ENCODE measurements around the gene COMMD1. TPM values are rescaled to one million over a fixed set of nuclear protein-coding genes. Genes with fewer than 3 reads are reported as not detected.

COMMD1 gene
- total and polyA plus RNA-seq, 2 experiments from 2014 or later, result 54.9 to 83.7 TPM

DNA sequence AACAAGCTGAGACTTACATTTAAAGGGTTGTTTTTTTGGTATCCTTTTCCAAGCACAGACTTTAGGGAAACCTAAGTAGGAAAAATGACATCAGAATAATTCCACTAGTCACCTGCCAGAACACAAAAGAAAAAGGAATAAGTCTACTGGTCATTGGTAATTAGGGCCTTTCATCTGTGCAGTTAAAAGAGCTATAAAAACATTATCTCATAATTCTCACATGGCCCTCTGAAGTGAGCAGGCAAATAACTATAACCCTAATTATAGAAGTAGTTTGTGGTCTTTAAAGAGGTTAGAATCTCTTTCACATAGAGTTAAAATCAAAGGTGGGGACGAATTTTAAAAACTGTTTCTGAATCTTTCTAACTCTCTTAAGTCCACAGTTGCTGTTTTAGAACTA lies 179.3 kb downstream of the COMMD1 start:
- Histone ChIP-seq H3K9me2 (ENCODE audit: insufficient read depth) (no peaks in the 10 kb centered on the region), H3K79me2 (replicated peaks; ENCODE audit: insufficient read depth) (no peaks in the 10 kb centered on the region), H4K20me1 (replicated peaks; ENCODE audit: insufficient read depth) (no peaks in the 10 kb centered on the region), H3K27ac (ENCODE audit: low read depth) (no peak overlapping the region), H3K27me3 (ENCODE audit: insufficient read depth) (no peaks in the 10 kb centered on the region), H3K36me3 (ENCODE audit: insufficient read depth) (no peaks in the 10 kb centered on the region), H3K4me2 (no peak overlapping the region), H3K4me1 (ENCODE audit: insufficient read depth) (peaks cover 25% of the 10 kb centered on the region), H2AFZ (no peak overlapping the region), H3F3A (replicated peaks; ENCODE audit: low read depth) (no peaks in the 10 kb centered on the region), H3K4me3 (no peak overlapping the region)
- no peak for DNase-seq (ENCODE audit: low spot score)
- Mint-ChIP-seq H3K4me1 (peaks cover 28% of the 10 kb centered on the region), H3K36me3 (ENCODE audit: low read depth) (no peaks in the 10 kb centered on the region), H3K27me3 (ENCODE audit: insufficient read depth, low read depth, poor library complexity) (peaks cover 2% of the 10 kb centered on the region), H3K9me3 (no peaks in the 10 kb centered on the region), H3K27ac (no peak overlapping the region), H3K4me3 (no peak overlapping the region)
- no peak for ATAC-seq
- TF ChIP-seq, protein P1, sequence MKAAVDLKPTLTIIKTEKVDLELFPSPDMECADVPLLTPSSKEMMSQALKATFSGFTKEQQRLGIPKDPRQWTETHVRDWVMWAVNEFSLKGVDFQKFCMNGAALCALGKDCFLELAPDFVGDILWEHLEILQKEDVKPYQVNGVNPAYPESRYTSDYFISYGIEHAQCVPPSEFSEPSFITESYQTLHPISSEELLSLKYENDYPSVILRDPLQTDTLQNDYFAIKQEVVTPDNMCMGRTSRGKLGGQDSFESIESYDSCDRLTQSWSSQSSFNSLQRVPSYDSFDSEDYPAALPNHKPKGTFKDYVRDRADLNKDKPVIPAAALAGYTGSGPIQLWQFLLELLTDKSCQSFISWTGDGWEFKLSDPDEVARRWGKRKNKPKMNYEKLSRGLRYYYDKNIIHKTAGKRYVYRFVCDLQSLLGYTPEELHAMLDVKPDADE (IDR thresholded peaks at IDR 0.05), result no peak
- TF ChIP-seq, protein P2, sequence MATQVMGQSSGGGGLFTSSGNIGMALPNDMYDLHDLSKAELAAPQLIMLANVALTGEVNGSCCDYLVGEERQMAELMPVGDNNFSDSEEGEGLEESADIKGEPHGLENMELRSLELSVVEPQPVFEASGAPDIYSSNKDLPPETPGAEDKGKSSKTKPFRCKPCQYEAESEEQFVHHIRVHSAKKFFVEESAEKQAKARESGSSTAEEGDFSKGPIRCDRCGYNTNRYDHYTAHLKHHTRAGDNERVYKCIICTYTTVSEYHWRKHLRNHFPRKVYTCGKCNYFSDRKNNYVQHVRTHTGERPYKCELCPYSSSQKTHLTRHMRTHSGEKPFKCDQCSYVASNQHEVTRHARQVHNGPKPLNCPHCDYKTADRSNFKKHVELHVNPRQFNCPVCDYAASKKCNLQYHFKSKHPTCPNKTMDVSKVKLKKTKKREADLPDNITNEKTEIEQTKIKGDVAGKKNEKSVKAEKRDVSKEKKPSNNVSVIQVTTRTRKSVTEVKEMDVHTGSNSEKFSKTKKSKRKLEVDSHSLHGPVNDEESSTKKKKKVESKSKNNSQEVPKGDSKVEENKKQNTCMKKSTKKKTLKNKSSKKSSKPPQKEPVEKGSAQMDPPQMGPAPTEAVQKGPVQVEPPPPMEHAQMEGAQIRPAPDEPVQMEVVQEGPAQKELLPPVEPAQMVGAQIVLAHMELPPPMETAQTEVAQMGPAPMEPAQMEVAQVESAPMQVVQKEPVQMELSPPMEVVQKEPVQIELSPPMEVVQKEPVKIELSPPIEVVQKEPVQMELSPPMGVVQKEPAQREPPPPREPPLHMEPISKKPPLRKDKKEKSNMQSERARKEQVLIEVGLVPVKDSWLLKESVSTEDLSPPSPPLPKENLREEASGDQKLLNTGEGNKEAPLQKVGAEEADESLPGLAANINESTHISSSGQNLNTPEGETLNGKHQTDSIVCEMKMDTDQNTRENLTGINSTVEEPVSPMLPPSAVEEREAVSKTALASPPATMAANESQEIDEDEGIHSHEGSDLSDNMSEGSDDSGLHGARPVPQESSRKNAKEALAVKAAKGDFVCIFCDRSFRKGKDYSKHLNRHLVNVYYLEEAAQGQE (IDR thresholded peaks at IDR 0.05; ENCODE audit: unreplicated experiment), result no peak
- TF ChIP-seq NANOG (IDR thresholded peaks at IDR 0.05; ENCODE audit: borderline replicate concordance), result no peak
- TF ChIP-seq JUNB (IDR thresholded peaks at IDR 0.05; ENCODE audit: unreplicated experiment), result no peak
- no peak for TF ChIP-seq ZNF331 (CRISPR knock-in tag; IDR thresholded peaks at IDR 0.05; ENCODE audit: low read depth)

DNA sequence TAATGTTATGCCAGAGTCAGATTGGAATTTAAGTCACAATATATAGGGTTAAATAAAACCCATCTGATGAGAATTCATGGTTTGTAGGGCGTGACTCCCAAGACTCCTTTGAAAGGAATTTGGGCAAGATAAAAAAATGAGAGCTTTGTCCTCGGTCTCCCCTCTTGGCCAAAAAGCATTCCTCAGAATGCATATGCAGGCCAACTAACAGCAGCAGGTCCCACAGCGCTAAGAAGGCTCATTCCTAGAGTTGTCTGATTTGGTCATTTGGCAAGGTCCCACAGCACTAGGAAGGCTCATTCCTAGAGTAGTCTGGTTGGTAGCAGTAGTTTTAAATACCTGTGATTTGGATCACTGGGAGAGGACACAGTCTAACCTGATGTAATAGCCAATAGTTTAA lies 184.2 kb downstream of the COMMD1 start:
- DNase-seq (ENCODE audit: low spot score) (no peak), ATAC-seq (no peak)
- no peaks in the 10 kb centered on the region for H3K9me2 ChIP-seq (ENCODE audit: insufficient read depth)
- no peaks in the 10 kb centered on the region for H4K20me1 ChIP-seq (replicated peaks; ENCODE audit: insufficient read depth)
- peaks cover 2% of the 10 kb centered on the region for H3K27me3 Mint-ChIP-seq (ENCODE audit: insufficient read depth, low read depth, poor library complexity)
- no peaks in the 10 kb centered on the region for H3K9me3 Mint-ChIP-seq
- peaks cover 27% of the 10 kb centered on the region for H3K4me1 Mint-ChIP-seq
- no peaks in the 10 kb centered on the region for H3K79me2 ChIP-seq (replicated peaks; ENCODE audit: insufficient read depth)
- peaks cover 30% of the 10 kb centered on the region for H3K4me1 ChIP-seq (ENCODE audit: insufficient read depth)
- H3F3A ChIP-seq (replicated peaks; ENCODE audit: low read depth), result no peaks in the 10 kb centered on the region
- H3K27ac Mint-ChIP-seq, result no peak overlapping the region
- H3K36me3 Mint-ChIP-seq (ENCODE audit: low read depth), result no peaks in the 10 kb centered on the region
- no peak overlapping the region for H3K4me2 ChIP-seq
- H3K4me3 ChIP-seq, result no peak overlapping the region
- no peak overlapping the region for H3K4me3 Mint-ChIP-seq
- H3K36me3 ChIP-seq (ENCODE audit: insufficient read depth), result no peaks in the 10 kb centered on the region
- H3K27ac ChIP-seq (ENCODE audit: low read depth), result no peak overlapping the region
- H3K27me3 ChIP-seq (ENCODE audit: insufficient read depth), result no peaks in the 10 kb centered on the region
- no peak overlapping the region for H2AFZ ChIP-seq
- TF ChIP-seq, protein P1 (IDR thresholded peaks at IDR 0.05), result no peak
- no peak for TF ChIP-seq CREB1 (CRISPR knock-in tag; IDR thresholded peaks at IDR 0.05; ENCODE audit: low read depth)
- no peak for TF ChIP-seq POLR2AphosphoS5 (IDR thresholded peaks at IDR 0.05; ENCODE audit: low read depth)
- no peak for TF ChIP-seq JUNB (IDR thresholded peaks at IDR 0.05; ENCODE audit: unreplicated experiment)
- no peak for TF ChIP-seq EZH2phosphoT487 (IDR thresholded peaks at IDR 0.05; ENCODE audit: unreplicated experiment)
- TF ChIP-seq, protein P3, sequence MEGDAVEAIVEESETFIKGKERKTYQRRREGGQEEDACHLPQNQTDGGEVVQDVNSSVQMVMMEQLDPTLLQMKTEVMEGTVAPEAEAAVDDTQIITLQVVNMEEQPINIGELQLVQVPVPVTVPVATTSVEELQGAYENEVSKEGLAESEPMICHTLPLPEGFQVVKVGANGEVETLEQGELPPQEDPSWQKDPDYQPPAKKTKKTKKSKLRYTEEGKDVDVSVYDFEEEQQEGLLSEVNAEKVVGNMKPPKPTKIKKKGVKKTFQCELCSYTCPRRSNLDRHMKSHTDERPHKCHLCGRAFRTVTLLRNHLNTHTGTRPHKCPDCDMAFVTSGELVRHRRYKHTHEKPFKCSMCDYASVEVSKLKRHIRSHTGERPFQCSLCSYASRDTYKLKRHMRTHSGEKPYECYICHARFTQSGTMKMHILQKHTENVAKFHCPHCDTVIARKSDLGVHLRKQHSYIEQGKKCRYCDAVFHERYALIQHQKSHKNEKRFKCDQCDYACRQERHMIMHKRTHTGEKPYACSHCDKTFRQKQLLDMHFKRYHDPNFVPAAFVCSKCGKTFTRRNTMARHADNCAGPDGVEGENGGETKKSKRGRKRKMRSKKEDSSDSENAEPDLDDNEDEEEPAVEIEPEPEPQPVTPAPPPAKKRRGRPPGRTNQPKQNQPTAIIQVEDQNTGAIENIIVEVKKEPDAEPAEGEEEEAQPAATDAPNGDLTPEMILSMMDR (conservative IDR thresholded peaks at IDR 0.05; ENCODE audit: low read depth in 2 of 2), result no peak
- no peak for TF ChIP-seq NANOG (IDR thresholded peaks at IDR 0.05; ENCODE audit: borderline replicate concordance)
- no peak for TF ChIP-seq STAT1 (IDR thresholded peaks at IDR 0.05; ENCODE audit: unreplicated experiment)
- TF ChIP-seq ZNF114 (CRISPR knock-in tag; IDR thresholded peaks at IDR 0.05), result no peak
- TF ChIP-seq, protein P2 (IDR thresholded peaks at IDR 0.05; ENCODE audit: unreplicated experiment), result no peak

Measured in GM23338 (cell line).